SU-DHL-6 (cell line): ENCODE results near the gene TLN1.

Experiments
- CTCF ChIP-seq: fragments of 200-600 bp; sonication (generic); IDR thresholded peaks from one replicate; pipeline ENCODE4 v1.5.1; 2017; ENCODE audit warnings: antibody characterized with exemption, mild to moderate bottlenecking, low read length, moderate library complexity; ENCODE audit not compliant: insufficient read depth, poor library complexity, severe bottlenecking
- EZH2phosphoT487 ChIP-seq: fragments of 200-600 bp; sonication (generic), shearing (Covaris generic); conservative IDR thresholded peaks from 2 replicates; pipeline ENCODE4 v1.6.1; 2018; ENCODE audit warnings: mild to moderate bottlenecking, antibody characterized with exemption, low read length, moderate library complexity, mixed read lengths

- no peak for TF ChIP-seq CTCF
- no peak for TF ChIP-seq EZH2phosphoT487
These were observed 1.5 kb downstream of the TLN1 start for GRCh38 chr9:35730486-35730854.
